ENCODE results near the gene EDIL3.
"Not testable (repeated sequence)": the region's sequence is repeated elsewhere in the genome, so short reads cannot be mapped to it uniquely, and the experiment has no call there.

EDIL3 gene

GRCh38 chr5:84069608-84070179 is 315.0 kb downstream of the EDIL3 start:
- no peak for DNase-seq (ENCODE audit: low read depth, low spot score)

- no peak for DNase-seq (ENCODE audit: low read depth, low spot score)
Observed at GRCh38 chr5:84063041-84063440, 321.6 kb downstream of the EDIL3 start.

GRCh38 chr5:84059672-84060071 is 325.0 kb downstream of the EDIL3 start:
- no peak for DNase-seq (ENCODE audit: low read depth, low spot score)

- no peak for DNase-seq (ENCODE audit: low read depth, low spot score)
Observed at GRCh38 chr5:84058561-84058960, 326.1 kb downstream of the EDIL3 start.

GRCh38 chr5:84057211-84057610 is 327.5 kb downstream of the EDIL3 start:
- no peak for DNase-seq (ENCODE audit: low read depth, low spot score)

- no peak for DNase-seq (ENCODE audit: low read depth, low spot score)
Observed at GRCh38 chr5:84045964-84046363, 338.7 kb downstream of the EDIL3 start.

GRCh38 chr5:84036842-84037241 is 347.8 kb downstream of the EDIL3 start:
- DNase-seq (ENCODE audit: low read depth, low spot score): no peak

- DNase-seq (ENCODE audit: low read depth, low spot score): no peak
Observed at GRCh38 chr5:84032324-84032723, 352.4 kb downstream of the EDIL3 start.

GRCh38 chr5:84028093-84028492 is 356.6 kb downstream of the EDIL3 start:
- DNase-seq (ENCODE audit: low read depth, low spot score): no peak

- DNase-seq (ENCODE audit: low read depth, low spot score): not testable (repeated sequence)
Observed at GRCh38 chr5:84018521-84018920, 366.2 kb downstream of the EDIL3 start.

- no peak for DNase-seq (ENCODE audit: low read depth, low spot score)
Observed at GRCh38 chr5:84017523-84018172, 367.0 kb downstream of the EDIL3 start.

- no peak for DNase-seq (ENCODE audit: low read depth, low spot score)
Observed at GRCh38 chr5:84016085-84016484, 368.6 kb downstream of the EDIL3 start.

- no peak for DNase-seq (ENCODE audit: low read depth, low spot score)
Observed at GRCh38 chr5:84014966-84015365, 369.7 kb downstream of the EDIL3 start.

GRCh38 chr5:83993803-83994202 is 390.9 kb downstream of the EDIL3 start:
- no peak for DNase-seq (ENCODE audit: low read depth, low spot score)

- no peak for DNase-seq (ENCODE audit: low read depth, low spot score)
Observed at GRCh38 chr5:83991566-83992224, 393.0 kb downstream of the EDIL3 start.

- no peak for DNase-seq (ENCODE audit: low read depth, low spot score)
Observed at GRCh38 chr5:83988293-83988685, 396.4 kb downstream of the EDIL3 start.

GRCh38 chr5:83987513-83988292 is 397.0 kb downstream of the EDIL3 start:
- no peak for DNase-seq (ENCODE audit: low read depth, low spot score)

GRCh38 chr5:83983852-83984251 is 400.8 kb downstream of the EDIL3 start:
- no peak for DNase-seq (ENCODE audit: low read depth, low spot score)

GRCh38 chr5:83973925-83974815 is 410.5 kb downstream of the EDIL3 start:
- no peak for DNase-seq (ENCODE audit: low read depth, low spot score)

- DNase-seq (ENCODE audit: low read depth, low spot score): no peak
Observed at GRCh38 chr5:83972909-83973308, 411.8 kb downstream of the EDIL3 start.

- DNase-seq (ENCODE audit: low read depth, low spot score): no peak
Observed at GRCh38 chr5:83972236-83972635, 412.4 kb downstream of the EDIL3 start.
